Measurements from ENCODE around the gene NFYA.

The NFYA gene

GRCh38 chr6:41119508-41119907 lies 46.7 kb downstream of the NFYA start:
- DNase-seq (ENCODE audit: low spot score) = no peak

- DNase-seq (ENCODE audit: low spot score) = no peak
These were observed 47.3 kb downstream of the NFYA start for GRCh38 chr6:41120058-41120457.

GRCh38 chr6:41122373-41122772 lies 49.6 kb downstream of the NFYA start:
- no peak for DNase-seq (ENCODE audit: low spot score)

GRCh38 chr6:41122918-41123317 lies 50.1 kb downstream of the NFYA start:
- no peak for DNase-seq (ENCODE audit: low spot score)

GRCh38 chr6:41125282-41125681 lies 52.5 kb downstream of the NFYA start:
- no peak for DNase-seq (ENCODE audit: low spot score)

GRCh38 chr6:41132254-41132653 lies 59.5 kb downstream of the NFYA start:
- DNase-seq (ENCODE audit: low spot score) = no peak

DNA sequence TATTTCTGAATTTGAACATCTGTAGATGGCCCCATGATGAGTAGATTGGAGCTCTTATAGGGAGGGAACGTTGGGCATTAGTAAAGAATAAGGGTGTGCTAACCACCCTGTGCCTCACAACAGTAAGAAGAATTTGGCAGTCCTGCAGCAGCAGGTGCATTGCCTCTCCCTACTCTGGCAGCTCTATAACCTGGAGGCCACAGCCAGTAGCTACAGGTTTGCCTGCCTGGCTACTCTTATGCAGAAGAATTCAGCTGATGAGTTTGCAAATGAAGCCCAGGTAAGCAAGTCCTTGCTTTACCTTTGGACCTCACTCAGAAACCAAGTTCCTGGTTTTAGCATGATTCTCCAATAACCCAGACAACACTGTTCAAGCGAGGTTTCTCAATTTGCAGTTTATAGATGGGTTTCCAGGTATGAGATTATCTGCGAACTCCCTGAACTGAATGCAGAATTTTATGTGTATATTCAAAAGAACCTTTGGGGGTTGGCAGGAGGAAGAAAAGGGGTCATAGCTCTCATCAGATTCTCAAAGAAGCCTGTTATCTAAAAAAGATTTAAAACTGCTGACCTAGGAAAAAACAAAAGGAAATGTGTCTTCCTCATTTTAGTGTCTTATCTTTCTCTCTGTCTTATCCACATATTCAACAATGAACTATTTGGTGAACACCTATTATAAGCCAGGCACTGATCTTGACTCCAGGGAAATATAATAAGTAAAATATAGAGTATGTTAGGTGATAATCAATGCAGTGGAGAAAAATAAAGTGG lies 62.5 kb downstream of the NFYA start:
- DNase-seq (ENCODE audit: low spot score) = no peak

- no peak for DNase-seq (ENCODE audit: low spot score)
These were observed 64.1 kb downstream of the NFYA start for GRCh38 chr6:41136911-41137310.

DNA sequence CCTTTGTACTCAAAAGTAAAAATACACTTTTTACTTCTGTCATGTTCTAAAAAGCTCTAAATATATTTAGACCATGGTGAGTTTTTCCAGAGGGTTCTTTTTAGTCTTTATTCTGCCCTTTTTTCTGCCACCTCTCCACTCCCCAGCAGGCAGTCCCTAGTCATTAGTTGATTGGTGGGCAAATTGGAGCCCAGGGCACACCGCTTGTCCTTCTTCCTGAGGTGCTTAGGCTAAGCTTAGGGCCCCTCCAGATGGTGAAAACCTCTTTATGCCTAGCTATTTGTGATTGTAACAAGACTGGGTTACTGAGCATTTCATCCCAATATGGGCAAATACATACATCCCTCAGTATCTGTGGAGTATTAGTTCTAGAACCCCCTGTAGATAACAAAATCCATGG lies 75.1 kb downstream of the NFYA start:
- DNase-seq (ENCODE audit: low spot score) = no peak
